ENCODE measurements around the gene SLC16A6. TPM values are rescaled to one million over a fixed set of nuclear protein-coding genes. Genes with fewer than 3 reads are reported as not detected.
"Not testable (repeated sequence)": the region's sequence is repeated elsewhere in the genome, so short reads cannot be mapped to it uniquely, and the experiment has no call there.

Gene SLC16A6
- total RNA-seq, 1 donor from 2014 or later = 0.05 TPM

- DNase-seq (ENCODE audit: low read depth) = not testable (repeated sequence)
Measured at GRCh38 chr17:68219429-68219828, 71.5 kb downstream of the SLC16A6 start.

Other genes starting within 250 kb of the SLC16A6 start
- gene AMZ2, start 43.1 kb downstream of the SLC16A6 start, total RNA-seq = 53.7 and 60.3 TPM in 2 replicates
- gene ARSG, start 368 bp upstream of the SLC16A6 start, total RNA-seq = 3.2 and 4.2 TPM in 2 replicates
- 50.7 and 116 TPM in 2 replicates for gene WIPI1, start 166.4 kb upstream of the SLC16A6 start, total RNA-seq
- gene PRKAR1A, start 221.3 kb upstream of the SLC16A6 start, total RNA-seq = 297 and 322 TPM in 2 replicates

Data from renal cortical epithelial cell (primary cell).